Fibroblast of the aortic adventitia (primary cell): ENCODE results near the gene ABCA9. TPM values are rescaled to one million over a fixed set of nuclear protein-coding genes. Genes with fewer than 3 reads are reported as not detected.
A peak's percentile ranks its signal among the peaks of the same experiment; 100 is the strongest.

ENCODE experiments used
- DNase-seq: peaks from one replicate; pipeline ENCODE4 v3.0.0-alpha.2; 2010; ENCODE audit warnings: low read depth
- H3K4me3 ChIP-seq: 2 replicates; pipeline ENCODE4 v1.5.1; 2011; ENCODE audit warnings: low read depth, mild to moderate bottlenecking, control low read depth, low read length, moderate library complexity
- CTCF ChIP-seq: IDR thresholded peaks from 2 replicates; pipeline ENCODE4 v1.5.1; 2011; ENCODE audit warnings: mild to moderate bottlenecking, low read length, control low read depth, inconsistent platforms; ENCODE audit not compliant: insufficient read depth
- total RNA-seq: library from RNA; depleted of rRNA; stranded (reverse); fragments of >200 nt; gene quantifications from 2 replicates; pipeline ENCODE4 v1.2.3, GENCODE V29; 2012; ENCODE audit warnings: low replicate concordance

ABCA9 gene
- 122 and 235 TPM in 2 replicates for total RNA-seq

- peak within 1 kb of the TSS; percentile 63 for H3K4me3 ChIP-seq
- no peak for TF ChIP-seq CTCF
- peak; percentile 99 for DNase-seq
These were observed at the start of gene ABCA9 for GRCh38 chr17:69060822-69061221. TSS of gene ABCA9 (minus strand) at chr17:69060927. CDS start at chr17:69051126, 9,801 bp downstream.

- no peak for DNase-seq
- no peak for TF ChIP-seq CTCF
- no peak overlapping the region for H3K4me3 ChIP-seq
These were observed 45.4 kb upstream of the ABCA9 start for GRCh38 chr17:69105907-69106730.

- H3K4me3 ChIP-seq: no peak overlapping the region
- no peak for TF ChIP-seq CTCF
- DNase-seq: no peak
These were observed 43.0 kb upstream of the ABCA9 start for GRCh38 chr17:69103557-69104233.

GRCh38 chr17:69098625-69099024, 37.9 kb upstream of the ABCA9 start:
- DNase-seq: no peak
- TF ChIP-seq CTCF: no peak
- H3K4me3 ChIP-seq: no peak overlapping the region

- no peak overlapping the region for H3K4me3 ChIP-seq
- no peak for DNase-seq
- TF ChIP-seq CTCF: no peak
These were observed 35.8 kb upstream of the ABCA9 start for GRCh38 chr17:69096541-69096940.

- TF ChIP-seq CTCF: no peak
- no peak overlapping the region for H3K4me3 ChIP-seq
- no peak for DNase-seq
These were observed 33.3 kb upstream of the ABCA9 start for GRCh38 chr17:69093995-69094394.
